ENCODE data around the gene C3orf20. TPM values are rescaled to one million over a fixed set of nuclear protein-coding genes. Genes with fewer than 3 reads are reported as not detected.
"Not testable (repeated sequence)": the region's sequence is repeated elsewhere in the genome, so short reads cannot be mapped to it uniquely, and the experiment has no call there.

Gene C3orf20
- total RNA-seq, 2 donors from 2014 or later = not detected

- H3K27ac ChIP-seq = no peak overlapping the region
- H3K4me1 ChIP-seq = peaks cover 0 to 53% of the 10 kb centered on the region in 2 donors
- H3K36me3 ChIP-seq = no peaks in the 10 kb centered on the region
- H3K9me3 ChIP-seq = no peaks in the 10 kb centered on the region
- DNase-seq (ENCODE audit: low spot score) = no peak
- peaks cover 0 to 3% of the 10 kb centered on the region in 2 donors for H3K27me3 ChIP-seq
- no peak overlapping the region for H3K4me3 ChIP-seq
- no peak for TF ChIP-seq CTCF (IDR thresholded peaks at IDR 0.05)
Measured at GRCh38 chr3:14808025-14808424, 133.1 kb downstream of the C3orf20 start.

GRCh38 chr3:14808502-14809266 is 133.7 kb downstream of the C3orf20 start:
- H3K36me3 ChIP-seq = no peaks in the 10 kb centered on the region

GRCh38 chr3:14809611-14810010 is 134.7 kb downstream of the C3orf20 start:
- not testable (repeated sequence) for H3K9me3 ChIP-seq; DNase-seq (ENCODE audit: low spot score); H3K27me3 ChIP-seq; H3K36me3 ChIP-seq
- Histone ChIP-seq H3K4me1 (peaks cover 0 to 47% of the 10 kb centered on the region in 2 donors), H3K27ac (peak overlapping the region; percentile 48 to 66), H3K4me3 (peak overlapping the region; percentile 37 to 50)

More at GRCh38 chr3:14808502-14809266, 133.7 kb downstream of the C3orf20 start:
- no peak overlapping the region for H3K4me3 ChIP-seq
- H3K27me3 ChIP-seq = peaks cover 0 to 3% of the 10 kb centered on the region in 2 donors
- TF ChIP-seq CTCF (IDR thresholded peaks at IDR 0.05) = no peak
- no peak overlapping the region for H3K27ac ChIP-seq
- peaks cover 0 to 54% of the 10 kb centered on the region in 2 donors for H3K4me1 ChIP-seq
- no peaks in the 10 kb centered on the region for H3K9me3 ChIP-seq
- DNase-seq (ENCODE audit: low spot score) = no peak

- H3K4me1 ChIP-seq = peaks cover 0 to 40% of the 10 kb centered on the region in 2 donors
Measured at GRCh38 chr3:14810070-14810791, 135.3 kb downstream of the C3orf20 start.

GRCh38 chr3:14810801-14811661 is 136.1 kb downstream of the C3orf20 start:
- peak overlapping the region; percentile 58 to 65 for H3K4me3 ChIP-seq
- peak overlapping the region; percentile 79 to 85 for H3K27ac ChIP-seq
- TF ChIP-seq CTCF (IDR thresholded peaks at IDR 0.05) = no peak
- H3K9me3 ChIP-seq = no peaks in the 10 kb centered on the region
- H3K27me3 ChIP-seq = peaks cover 0 to 3% of the 10 kb centered on the region in 2 donors
- no peaks in the 10 kb centered on the region for H3K36me3 ChIP-seq
- H3K4me1 ChIP-seq = peaks cover 0 to 32% of the 10 kb centered on the region in 2 donors
- no peak for DNase-seq (ENCODE audit: low spot score)

More at GRCh38 chr3:14810070-14810791, 135.3 kb downstream of the C3orf20 start:
- DNase-seq (ENCODE audit: low spot score) = no peak
- peak overlapping the region; percentile 79 to 85 for H3K27ac ChIP-seq
- no peaks in the 10 kb centered on the region for H3K9me3 ChIP-seq
- peak overlapping the region; percentile 58 to 65 for H3K4me3 ChIP-seq
- TF ChIP-seq CTCF (IDR thresholded peaks at IDR 0.05) = no peak
- H3K27me3 ChIP-seq = peaks cover 0 to 3% of the 10 kb centered on the region in 2 donors
- no peaks in the 10 kb centered on the region for H3K36me3 ChIP-seq
